Measurements from ENCODE around the gene FILIP1.

DNA sequence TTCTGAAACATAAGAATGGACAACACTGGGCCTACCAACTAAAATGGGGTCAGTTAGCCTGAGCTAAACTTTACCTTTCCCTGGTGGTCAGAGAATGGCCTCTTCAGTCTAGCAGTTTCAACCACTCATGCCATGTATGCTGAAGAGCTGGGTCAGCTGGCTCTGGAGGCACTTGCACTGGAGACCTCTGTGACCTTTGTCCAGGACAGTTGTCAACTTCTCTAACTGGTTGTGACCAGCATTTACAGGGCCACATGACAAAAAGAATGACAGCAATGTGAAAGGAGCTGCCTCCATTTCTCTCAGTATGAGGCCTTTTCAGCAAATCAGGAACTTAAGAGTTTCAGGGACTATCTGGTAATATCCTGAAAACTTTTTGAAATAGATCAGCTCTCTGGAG, 149.1 kb downstream of the FILIP1 start:
- TF ChIP-seq, protein P1, sequence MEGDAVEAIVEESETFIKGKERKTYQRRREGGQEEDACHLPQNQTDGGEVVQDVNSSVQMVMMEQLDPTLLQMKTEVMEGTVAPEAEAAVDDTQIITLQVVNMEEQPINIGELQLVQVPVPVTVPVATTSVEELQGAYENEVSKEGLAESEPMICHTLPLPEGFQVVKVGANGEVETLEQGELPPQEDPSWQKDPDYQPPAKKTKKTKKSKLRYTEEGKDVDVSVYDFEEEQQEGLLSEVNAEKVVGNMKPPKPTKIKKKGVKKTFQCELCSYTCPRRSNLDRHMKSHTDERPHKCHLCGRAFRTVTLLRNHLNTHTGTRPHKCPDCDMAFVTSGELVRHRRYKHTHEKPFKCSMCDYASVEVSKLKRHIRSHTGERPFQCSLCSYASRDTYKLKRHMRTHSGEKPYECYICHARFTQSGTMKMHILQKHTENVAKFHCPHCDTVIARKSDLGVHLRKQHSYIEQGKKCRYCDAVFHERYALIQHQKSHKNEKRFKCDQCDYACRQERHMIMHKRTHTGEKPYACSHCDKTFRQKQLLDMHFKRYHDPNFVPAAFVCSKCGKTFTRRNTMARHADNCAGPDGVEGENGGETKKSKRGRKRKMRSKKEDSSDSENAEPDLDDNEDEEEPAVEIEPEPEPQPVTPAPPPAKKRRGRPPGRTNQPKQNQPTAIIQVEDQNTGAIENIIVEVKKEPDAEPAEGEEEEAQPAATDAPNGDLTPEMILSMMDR (conservative IDR thresholded peaks at IDR 0.05 in 1 of 2, IDR thresholded peaks at IDR 0.05 in 1 of 2; ENCODE audit: low read depth in 1 of 2, low read length in 2 of 2) = no peak
- TF ChIP-seq EZH2 (IDR thresholded peaks at IDR 0.05; ENCODE audit: low read length, missing control alignments) = no peak

Measured in fibroblast of lung (primary cell).